Psoas muscle (tissue), 8 donors: Measurements from ENCODE around the gene BBIP1. TPM values are rescaled to one million over a fixed set of nuclear protein-coding genes. Genes with fewer than 3 reads are reported as not detected.

ENCODE experiments used
- ATAC-seq, 4 donors: fragments of 200-7000 bp; cut with Tn5 transposase; one replicate each; pipeline ENCODE4 v1.9.1; 2020; ENCODE audit warnings: moderate library complexity in 3 of 4, mild to moderate bottlenecking in 2 of 4
- DNase-seq, 2 donors: peaks; one replicate each; pipeline ENCODE4 v3.0.0-alpha.2; 2020
- H3K27ac ChIP-seq: fragments of 200-600 bp; one replicate; pipeline ENCODE4 v1.8.0; 2022
- H3K27me3 ChIP-seq, 3 donors: fragments of 200-600 bp in 1 of 3; one replicate each; pipeline versions ENCODE4 v1.6.1 to v1.8.0; 2013 to 2022; ENCODE audit warnings: low read length in 2 of 3, mild to moderate bottlenecking in 2 of 3, moderate library complexity in 1 of 3; ENCODE audit not compliant: insufficient read depth in 3 of 3
- H3K36me3 ChIP-seq, 2 donors: fragments of 200-600 bp in 1 of 2; one replicate each; pipeline versions ENCODE4 v1.6.1 to v1.8.0; 2013 to 2022; ENCODE audit warnings: low read depth in 1 of 2, mild to moderate bottlenecking in 1 of 2, moderate library complexity in 1 of 2; ENCODE audit not compliant: insufficient read depth in 1 of 2
- H3K4me1 ChIP-seq: fragments of 200-600 bp; one replicate; pipeline ENCODE4 v1.8.0; 2022
- H3K4me3 ChIP-seq: fragments of 200-600 bp; one replicate; pipeline ENCODE4 v1.8.0; 2022; ENCODE audit warnings: mild to moderate bottlenecking
- H3K9me3 ChIP-seq: fragments of 200-600 bp; one replicate; pipeline ENCODE4 v1.8.0; 2022
- CTCF ChIP-seq: fragments of 200-600 bp; IDR thresholded peaks from one replicate; pipeline ENCODE4 v1.8.0; 2022; ENCODE audit warnings: antibody characterized with exemption
- WGBS, 3 donors: extraction: QIAGEN DNeasy Blood & Tissue Kit; methylation state at CpG; one replicate each; pipeline versions ENCODE4 v1.1.6 to v1.1.7; 2013; 5-methylcytosine and 5-hydroxymethylcytosine counted together
- intact Hi-C, 2 donors: fragments of 100-400 bp; cut with DNase I; formaldehyde crosslinking; loops; one replicate each; pipeline versions ENCODE4 v1.11.0 to v1.14.2; 2022
- polyA plus RNA-seq, 3 donors: library from polyadenylated mRNA; stranded (reverse); fragments of 200-250 nt; gene quantifications; one replicate each; pipeline ENCODE4 v1.2.3, GENCODE V29; 2013
- total RNA-seq, 4 donors: library from RNA; stranded (reverse); fragmentation: NEBNext Ultra II Directional in 2 of 4; extraction: Animal tissue kit (Norgen Biotek cat#: 25700) in 2 of 4; gene quantifications; one replicate each; pipeline versions ENCODE4 v1.2.1 to v1.2.4, GENCODE V29; 2021 to 2023
- donor health status: healthy with polysubstance abuse.
- donor health status: DM: no; HTN: no; CAD: no; lungs with moderate emphysema.
- donor health status: Bipolar disorder and iron deficiency.
- donor health status: healthy.
- donor health status: DM: yes; HTN: yes; CAD: no.
- donor health status: DM: no; HTN: no; CAD: no.
- donor health status: DM: no; HTN: no; CAD: no.
- donor health status: DM: yes; HTN: yes; CAD: no.

The BBIP1 gene
- total and polyA plus RNA-seq, 7 donors, result 14.8 to 30.2 (median 16.5) TPM

- Histone ChIP-seq H3K4me3 (no peak overlapping the region), H3K4me1 (peaks cover 2% of the 10 kb centered on the region), H3K9me3 (no peaks in the 10 kb centered on the region), H3K27ac (no peak overlapping the region), H3K27me3 (no peaks in the 10 kb centered on the region), H3K36me3 (no peaks in the 10 kb centered on the region)
- ATAC-seq, result peak in 2 of 4 donors; percentile 13 to 26
- no peak for DNase-seq
- 68 to 76% (median 70%) methylated on average over 7 of the region's 7 CpGs for WGBS, 3 donors
- TF ChIP-seq CTCF, result no peak
- intact Hi-C loops, result no loop called here
These were observed 66.6 kb downstream of the BBIP1 start for GRCh38 chr10:110852255-110852896.

- Histone ChIP-seq H3K36me3 (no peaks in the 10 kb centered on the region), H3K9me3 (no peaks in the 10 kb centered on the region), H3K4me3 (no peak overlapping the region), H3K4me1 (no peaks in the 10 kb centered on the region), H3K27me3 (no peaks in the 10 kb centered on the region), H3K27ac (no peak overlapping the region)
- DNase-seq (no peak), ATAC-seq (no peak)
- intact Hi-C loops, result no loop called here
- no peak for TF ChIP-seq CTCF
- WGBS, 3 donors, result 76 to 80% (median 79%) methylated on average over 8 of the region's 8 CpGs
These were observed 67.9 kb downstream of the BBIP1 start for GRCh38 chr10:110851020-110851612.

GRCh38 chr10:110850099-110850498 is 68.9 kb downstream of the BBIP1 start:
- DNase-seq (no peak), ATAC-seq (no peak)
- no peak overlapping the region for H3K4me3 ChIP-seq
- H3K9me3 ChIP-seq, result no peaks in the 10 kb centered on the region
- H3K27me3 ChIP-seq, result no peaks in the 10 kb centered on the region
- 96 to 98% (median 97%) methylated on average over 3 of the region's 3 CpGs for WGBS, 3 donors
- no peaks in the 10 kb centered on the region for H3K36me3 ChIP-seq
- no peaks in the 10 kb centered on the region for H3K4me1 ChIP-seq
- H3K27ac ChIP-seq, result no peak overlapping the region
- no peak for TF ChIP-seq CTCF
- intact Hi-C loops, result no loop called here

Other genes with a start within 250 kb of the BBIP1 start
- 10 to 100 TPM; 11.3 to 19.7 (median 15.8) TPM for gene PDCD4, start 47.3 kb downstream of the BBIP1 start, total RNA-seq
- gene PDCD4, start 47.3 kb downstream of the BBIP1 start, polyA plus RNA-seq, result 10 to 100 TPM in 1 of 3 donors, 1 to 10 TPM in 2; 7.6 to 10.2 (median 8.9) TPM
- 10 to 100 TPM; 34.8 to 41.2 (median 37.6) TPM for gene SHOC2, start 424 bp upstream of the BBIP1 start, total RNA-seq
- gene SHOC2, start 424 bp upstream of the BBIP1 start, polyA plus RNA-seq, result 10 to 100 TPM; 20.0 to 45.8 (median 22.5) TPM
- under 1 TPM; 0.30 to 0.48 (median 0.46) TPM for gene ADRA2A, start 157.8 kb upstream of the BBIP1 start, total RNA-seq
- gene ADRA2A, start 157.8 kb upstream of the BBIP1 start, polyA plus RNA-seq, result 10 to 100 TPM in 1 of 3 donors, under 1 TPM in 2; 0.12 to 17.2 (median 0.15) TPM